ENCODE measurements around the gene LINC00632.

Gene LINC00632

DNA sequence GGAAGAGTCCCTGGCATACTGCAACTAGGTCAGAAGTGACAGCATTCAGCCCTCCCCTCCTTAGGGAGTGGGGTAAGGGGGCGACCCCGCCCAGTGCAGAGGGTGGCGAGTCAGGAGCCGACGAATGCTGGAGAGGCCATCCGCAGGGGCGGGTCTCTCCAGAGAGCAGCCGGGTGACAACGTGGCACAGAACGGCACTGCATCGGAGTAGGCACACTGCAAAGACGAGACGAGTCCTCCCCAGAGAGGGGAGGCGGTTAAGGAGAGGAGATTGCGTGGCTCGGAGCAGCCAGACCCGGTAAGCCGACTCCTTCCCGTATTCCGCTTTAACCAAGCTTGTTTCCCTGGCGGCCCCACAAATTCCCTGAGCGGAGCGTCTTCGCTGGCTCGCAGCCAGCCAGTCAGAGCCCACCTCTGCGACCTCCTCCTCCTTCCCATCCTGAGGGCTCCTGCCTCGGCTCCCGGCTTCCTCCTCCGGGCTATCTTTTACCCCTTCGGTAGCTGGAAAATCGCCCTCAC is 54.9 kb downstream of the LINC00632 start:
- no peak for DNase-seq (ENCODE audit: low read depth in 2 of 3, low spot score in 1 of 3)

DNA sequence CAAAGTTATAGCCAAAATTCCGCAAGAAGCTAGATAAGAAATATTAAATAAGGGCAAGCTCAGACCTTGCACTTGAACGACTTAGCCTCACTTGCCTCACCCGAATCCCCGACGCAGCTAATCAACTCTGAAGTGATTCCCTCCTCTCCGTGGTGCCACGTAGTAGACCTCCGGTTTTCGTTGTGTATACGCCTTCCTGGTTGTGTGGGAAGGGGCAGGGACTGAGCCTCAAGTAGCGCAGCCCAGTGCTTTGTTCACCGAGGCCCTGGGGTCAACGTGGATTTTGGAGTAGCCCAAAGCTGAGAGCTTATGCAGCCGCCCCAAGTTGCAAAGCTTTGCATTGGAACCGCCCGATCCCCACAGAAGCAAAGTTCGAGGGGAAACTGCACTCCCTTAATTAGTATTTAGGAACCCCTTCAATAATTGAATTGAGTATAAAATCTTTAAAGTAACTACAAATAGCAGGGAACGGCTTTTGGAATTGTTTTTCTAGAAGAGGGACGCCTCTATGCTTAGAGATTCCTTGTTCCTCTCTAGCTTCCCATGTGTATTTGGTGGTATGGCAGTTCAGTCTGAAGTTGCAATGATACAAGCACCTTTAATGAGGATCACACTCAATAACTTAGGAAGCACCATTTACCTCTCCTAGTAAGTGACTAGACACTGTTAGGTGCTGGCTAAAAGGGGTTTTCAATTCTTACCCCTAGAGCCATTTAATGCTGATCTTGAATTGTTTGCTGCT is 55.7 kb downstream of the LINC00632 start:
- no peak for DNase-seq (ENCODE audit: low read depth in 2 of 3, low spot score in 1 of 3)

DNA sequence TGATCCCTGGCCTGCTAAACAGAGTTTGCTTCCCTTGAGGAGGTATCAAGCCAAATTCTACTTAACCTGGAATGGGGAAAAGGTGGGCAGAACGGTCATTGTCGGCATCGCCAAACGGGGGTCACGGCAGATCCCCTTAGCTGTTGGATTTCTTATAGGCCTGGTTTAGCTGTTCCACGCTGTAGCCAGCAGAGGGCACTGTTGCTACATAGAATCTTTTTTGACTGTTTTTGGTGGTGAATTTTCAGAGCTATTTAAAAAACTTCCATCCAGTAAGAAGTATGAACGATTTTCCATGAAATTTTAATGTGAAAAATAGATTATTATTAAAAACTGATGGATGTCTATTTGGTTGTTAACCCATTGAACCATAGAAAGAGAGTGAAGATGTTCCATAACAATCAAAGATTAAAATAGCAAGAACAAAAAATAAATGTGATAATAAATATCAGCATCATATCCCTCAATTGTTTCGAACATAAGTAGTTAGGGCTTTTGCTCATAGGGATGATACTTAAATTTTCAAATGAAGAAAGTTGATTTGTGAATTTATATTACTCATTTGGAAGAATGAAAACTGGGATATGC is 56.6 kb downstream of the LINC00632 start:
- DNase-seq (ENCODE audit: low read depth in 2 of 3, low spot score in 1 of 3), result peak in 1 of 3 donors; percentile 47

DNA sequence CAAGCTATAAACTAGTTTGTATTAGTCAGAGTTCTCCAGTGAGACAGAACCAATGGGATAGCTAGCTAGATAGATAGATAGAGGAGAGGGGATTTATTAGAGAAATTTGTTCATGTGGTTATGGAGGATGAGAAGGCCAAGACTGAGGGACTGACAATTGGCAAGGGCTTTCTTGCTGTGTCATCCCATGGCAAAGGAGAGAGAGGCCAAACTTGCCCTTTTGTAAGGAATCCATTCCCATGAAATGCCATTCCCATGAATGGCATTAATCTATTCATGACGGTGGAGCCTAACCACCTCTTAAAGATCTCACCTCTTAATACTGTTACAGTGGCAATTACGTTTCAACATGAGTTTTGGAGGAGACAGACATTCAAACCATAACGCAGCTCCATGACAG is 58.1 kb downstream of the LINC00632 start:
- DNase-seq (ENCODE audit: low read depth in 2 of 3, low spot score in 1 of 3), result no peak

DNA sequence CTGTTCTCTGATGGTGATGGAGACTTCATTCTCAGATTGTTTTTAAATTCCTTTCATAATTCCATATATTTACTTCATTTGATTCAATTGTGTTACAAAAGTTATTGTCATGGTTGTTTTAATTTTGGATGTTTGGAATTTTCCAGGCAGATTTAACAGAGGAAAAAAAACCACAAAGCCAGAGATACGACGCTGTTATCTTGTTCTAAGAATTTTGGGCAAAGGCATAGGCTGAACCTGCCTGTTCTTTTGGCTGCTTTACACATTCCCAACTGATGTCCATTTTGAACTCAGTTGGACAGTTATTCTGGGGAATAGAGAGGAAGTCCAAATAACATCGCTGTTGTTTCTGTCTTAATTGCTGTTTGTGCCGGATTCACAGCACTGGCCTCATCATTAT is 65.7 kb downstream of the LINC00632 start:
- no peak for DNase-seq (ENCODE audit: low read depth in 2 of 3, low spot score in 1 of 3)

DNA sequence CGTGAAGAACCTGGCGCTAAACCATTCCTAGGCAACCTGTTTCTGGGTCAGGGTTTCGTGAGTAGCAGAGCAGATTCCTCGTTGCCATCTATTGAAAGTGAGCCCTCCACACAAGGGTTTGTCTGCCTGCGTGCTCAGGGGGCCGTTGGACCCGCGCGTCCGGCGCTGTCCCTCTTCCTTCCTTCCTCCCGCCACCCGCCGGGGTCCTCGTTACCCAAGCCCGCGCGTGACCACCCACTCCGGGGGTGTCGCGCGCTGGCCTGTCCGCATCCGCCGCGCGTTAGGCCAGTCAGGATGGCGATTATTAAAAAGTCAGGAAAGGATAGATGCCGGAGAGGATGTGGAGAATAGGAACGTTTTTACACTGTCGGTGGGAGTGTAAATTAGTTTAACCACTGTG is 66.8 kb downstream of the LINC00632 start:
- DNase-seq (ENCODE audit: low read depth in 2 of 3, low spot score in 1 of 3), result no peak

DNA sequence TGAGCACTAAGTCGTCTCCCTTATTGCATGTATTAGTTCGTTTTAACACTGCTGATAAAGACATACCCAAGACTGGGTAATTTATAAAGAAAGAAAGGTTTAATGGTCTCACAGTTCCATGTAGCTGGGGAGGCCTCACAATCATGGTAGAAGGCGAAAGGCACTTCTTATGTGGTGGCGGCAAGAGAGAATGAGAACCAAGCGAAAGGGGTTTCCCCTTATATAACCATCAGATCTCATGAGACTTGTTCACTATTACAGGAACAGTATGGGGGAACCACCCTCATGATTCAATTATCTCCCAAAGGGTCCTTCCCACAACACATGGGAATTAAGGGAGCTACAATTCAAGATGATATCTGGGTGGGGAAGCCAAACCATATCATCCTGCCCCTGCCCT is 85.1 kb downstream of the LINC00632 start:
- no peak for DNase-seq (ENCODE audit: low read depth in 2 of 3, low spot score in 1 of 3)

DNA sequence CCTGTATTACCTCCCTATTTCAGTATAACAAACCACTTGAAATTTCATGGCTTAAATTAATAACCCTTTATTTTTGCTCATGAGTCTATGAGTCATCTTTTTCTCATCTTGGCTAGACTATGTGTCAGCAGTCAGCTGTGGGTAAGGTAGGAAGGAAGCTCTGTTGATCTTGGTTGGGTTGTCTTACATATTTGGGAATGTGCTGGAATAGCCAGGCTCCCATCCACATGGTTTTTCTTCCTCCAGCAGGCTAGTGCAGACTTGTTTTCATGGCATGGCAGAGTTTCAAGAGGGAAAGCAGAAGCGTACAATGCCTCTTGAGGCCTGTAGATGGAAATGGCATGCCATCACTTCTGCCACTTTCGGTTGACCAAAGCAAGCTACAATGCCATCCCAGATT is 89.7 kb downstream of the LINC00632 start:
- DNase-seq (ENCODE audit: low read depth in 2 of 3, low spot score in 1 of 3), result no peak

DNA sequence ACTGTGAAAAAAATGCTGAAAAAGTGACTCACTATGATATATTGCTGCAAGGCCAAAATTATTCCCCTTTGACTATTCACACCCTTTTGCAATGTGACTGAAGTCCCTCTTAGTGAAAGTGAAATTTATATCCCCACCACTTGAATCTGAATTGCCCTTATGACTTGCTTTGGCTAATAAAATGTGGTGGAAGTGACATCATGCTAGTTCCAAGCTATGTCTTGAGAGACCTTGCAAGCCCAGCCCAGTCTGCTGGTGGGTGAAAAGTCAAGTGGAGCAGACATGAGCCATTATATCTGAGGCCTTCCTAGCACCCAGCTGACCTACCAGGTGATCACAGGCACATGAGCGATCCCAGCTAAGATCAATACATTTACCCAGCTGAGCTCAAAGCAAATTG is 94.7 kb downstream of the LINC00632 start:
- no peak for DNase-seq (ENCODE audit: low read depth in 2 of 3, low spot score in 1 of 3)

DNA sequence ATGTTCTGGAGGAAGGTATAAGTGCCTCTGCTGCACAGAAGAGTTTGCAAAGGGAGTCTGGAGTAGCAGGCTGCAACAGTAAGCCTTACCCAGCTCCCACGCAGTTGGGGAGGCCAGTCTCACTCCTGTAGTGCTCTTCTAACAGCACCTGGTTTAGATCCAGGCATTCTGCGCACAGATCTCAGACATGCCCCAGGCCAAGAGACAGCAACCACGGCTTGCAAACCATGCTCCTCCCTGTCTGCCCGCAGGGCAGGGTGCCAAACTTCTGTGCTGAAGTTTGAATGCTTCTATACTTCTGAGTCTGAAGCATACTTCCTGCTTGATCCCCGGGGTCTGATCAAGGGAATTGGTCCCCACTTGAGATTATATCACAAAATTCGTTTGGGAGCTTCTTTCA is 106.3 kb downstream of the LINC00632 start:
- no peak for DNase-seq (ENCODE audit: low read depth in 2 of 3, low spot score in 1 of 3)

DNA sequence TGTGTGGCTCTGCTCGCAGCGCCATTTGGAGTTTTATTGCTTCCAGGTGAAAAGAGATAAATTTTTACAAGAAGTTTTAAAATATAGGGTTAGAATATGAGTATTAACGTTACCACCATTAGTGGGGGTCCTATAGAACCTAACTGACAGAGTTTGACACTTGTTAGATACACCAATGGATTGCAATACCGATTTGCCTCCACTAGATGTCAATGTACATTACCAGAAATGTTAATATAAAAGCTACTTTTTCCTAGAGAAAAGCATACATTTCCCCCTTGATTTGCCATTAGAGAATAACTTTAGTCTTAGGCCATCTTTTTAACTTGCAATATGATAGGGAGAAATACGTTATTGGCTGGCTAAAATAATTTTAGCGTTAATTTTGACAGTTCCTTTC is 108.4 kb downstream of the LINC00632 start:
- DNase-seq (ENCODE audit: low read depth in 2 of 3, low spot score in 1 of 3), result peak in 1 of 3 donors; percentile 6

DNA sequence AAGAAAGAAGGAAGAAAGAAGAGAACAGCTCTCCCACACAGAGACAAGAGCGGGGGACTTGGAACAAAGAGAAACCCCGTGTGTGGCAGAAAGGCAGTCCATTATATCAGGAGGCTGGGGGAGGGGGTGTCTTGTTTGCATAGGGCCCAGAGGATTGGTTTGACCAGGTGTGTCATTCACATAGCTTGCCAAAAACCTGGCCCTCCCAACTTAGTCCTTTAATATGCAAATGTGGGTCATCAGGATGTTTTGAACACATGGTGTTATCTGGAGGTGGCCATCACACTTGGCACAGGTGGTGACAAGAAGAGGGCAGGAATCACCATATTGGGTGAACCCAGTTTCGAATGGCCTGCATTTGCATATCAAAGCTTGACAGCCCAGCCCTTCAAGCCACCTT is 111.7 kb downstream of the LINC00632 start:
- no peak for DNase-seq (ENCODE audit: low read depth in 2 of 3, low spot score in 1 of 3)

DNA sequence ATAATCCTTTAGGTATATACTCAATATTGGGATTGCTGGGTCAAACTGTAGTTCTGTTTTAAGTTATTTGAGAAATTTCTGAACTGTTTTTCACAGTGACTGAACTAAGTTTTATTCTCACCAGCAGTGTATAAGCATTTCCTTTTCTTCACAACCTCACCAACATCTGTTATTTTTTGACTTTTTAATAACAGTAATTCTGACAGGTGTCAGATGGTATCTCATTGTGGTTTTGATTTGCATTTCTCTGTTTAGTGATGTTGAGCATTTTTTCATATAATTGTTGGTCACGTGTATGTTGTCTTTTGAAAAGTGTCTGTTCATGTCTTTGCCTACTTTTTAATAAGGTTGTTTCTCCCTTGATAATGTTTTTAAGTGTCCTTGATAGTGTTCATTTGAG is 112.6 kb downstream of the LINC00632 start:
- DNase-seq (ENCODE audit: low read depth in 2 of 3, low spot score in 1 of 3), result no peak

DNA sequence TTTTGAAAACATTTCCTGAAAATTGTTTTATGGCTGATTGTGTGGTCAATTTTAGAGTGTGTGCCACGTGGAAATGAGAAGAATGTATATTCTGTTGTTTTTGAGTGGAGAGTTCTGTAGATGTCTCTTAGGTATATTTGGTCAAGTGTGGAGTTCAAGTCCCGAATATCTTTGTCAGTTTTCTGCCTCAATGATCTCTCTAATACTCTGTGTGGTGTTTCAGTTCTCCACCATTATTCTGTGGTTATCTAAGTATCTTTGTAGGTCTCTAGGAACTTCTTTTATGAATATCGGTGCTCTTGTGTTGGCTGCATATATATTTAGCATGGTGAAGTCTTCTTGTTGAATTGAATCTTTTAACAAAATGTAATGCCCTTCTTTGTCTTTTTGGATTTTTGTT is 113.3 kb downstream of the LINC00632 start:
- DNase-seq (ENCODE audit: low read depth in 2 of 3, low spot score in 1 of 3), result no peak

DNA sequence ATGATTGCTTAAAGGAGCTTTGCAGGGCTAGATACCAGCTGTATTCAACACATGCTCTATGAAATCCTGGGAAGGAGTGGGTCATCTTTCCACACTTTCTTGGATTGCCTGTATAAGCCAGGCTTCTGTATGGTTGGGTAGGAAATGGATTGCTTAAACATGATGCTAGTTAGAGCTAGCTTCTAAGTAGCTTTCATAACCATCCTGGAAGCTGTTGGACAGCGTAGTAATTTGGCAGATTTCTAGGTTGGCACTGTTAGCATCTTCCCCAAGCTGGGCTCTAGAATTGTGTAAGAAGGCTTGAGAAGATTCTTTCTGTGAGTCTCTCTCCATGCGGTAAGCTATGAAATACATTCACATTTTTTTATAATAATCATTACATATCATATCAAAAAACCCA is 127.3 kb downstream of the LINC00632 start:
- no peak for DNase-seq (ENCODE audit: low read depth in 2 of 3, low spot score in 1 of 3)
